EH (cell line): ENCODE data around the gene GYPE.
"Not testable (repeated sequence)": the region's sequence is repeated elsewhere in the genome, so short reads cannot be mapped to it uniquely, and the experiment has no call there.

Experiments used
- DNase-seq: peaks from one replicate; pipeline ENCODE4 v3.0.0-alpha.2; 2015; ENCODE audit warnings: low read depth

The GYPE gene

DNA sequence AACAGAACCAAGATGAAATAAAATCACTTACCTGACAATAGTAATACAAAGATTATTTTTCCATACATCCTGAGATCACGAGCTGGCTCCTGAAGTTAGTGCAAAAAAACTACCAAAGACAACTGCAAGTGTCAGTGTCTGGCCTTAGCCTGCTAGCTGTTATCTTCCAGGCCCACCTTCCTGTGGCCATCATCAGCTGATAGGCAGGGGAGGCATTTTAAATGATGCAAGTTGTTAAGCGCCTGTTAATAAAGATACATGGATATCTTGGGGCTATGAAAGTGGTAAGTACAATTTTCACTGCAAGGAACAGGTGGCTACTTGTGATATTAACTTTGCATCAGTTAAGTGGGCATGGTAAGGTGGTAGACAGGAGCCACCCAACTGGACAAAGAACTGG lies at the start of gene GYPE:
Gene GYPE, minus strand, starts transcription at position 120 of the 400 bp plus-strand sequence. Its CDS starts 52 bp downstream, at position 68.
- DNase-seq: not testable (repeated sequence)

DNA sequence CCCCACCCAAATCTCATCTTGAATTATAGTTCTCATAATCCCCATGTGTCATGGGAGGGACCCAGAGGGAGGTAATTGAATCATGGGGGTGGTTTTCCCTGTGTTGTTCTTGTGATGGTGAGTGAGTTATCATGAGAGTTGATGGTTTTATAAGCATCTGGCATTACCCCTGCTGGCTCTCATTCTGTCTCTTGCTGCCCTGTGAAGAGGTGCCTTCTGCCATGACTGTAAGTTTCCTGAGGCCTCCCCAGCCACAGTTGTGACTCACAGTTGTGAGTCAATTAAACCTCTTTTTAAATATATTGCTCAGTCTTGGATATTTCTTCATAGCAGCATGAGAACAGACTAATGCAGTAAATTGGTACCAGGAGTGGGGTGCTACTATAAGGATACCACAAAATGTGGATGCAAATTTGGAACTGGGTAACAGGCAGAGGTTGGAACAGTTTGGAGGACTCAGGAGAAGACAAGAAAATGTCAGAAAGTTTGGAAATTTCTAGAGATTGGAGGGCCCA lies 46.2 kb upstream of the GYPE start:
- DNase-seq: not testable (repeated sequence)

DNA sequence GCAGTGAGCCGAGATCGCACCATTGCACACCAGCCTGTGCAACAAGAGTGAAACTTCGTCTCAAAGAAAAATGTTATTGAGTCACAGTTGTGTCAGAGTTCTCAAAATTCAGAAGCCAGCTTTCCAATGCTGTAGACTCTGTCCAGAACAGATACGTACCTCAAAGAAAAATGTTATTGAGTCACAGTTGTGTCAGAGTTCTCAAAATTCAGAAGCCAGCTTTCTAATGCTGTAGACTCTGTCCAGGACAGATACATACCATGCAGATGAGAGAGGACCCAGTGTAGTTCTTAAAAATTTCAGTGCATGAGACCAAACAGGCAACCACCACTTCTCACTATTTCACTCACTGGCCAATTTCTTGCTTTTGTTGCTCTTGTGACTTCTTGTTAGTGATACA lies 45.6 kb upstream of the GYPE start:
- peak; percentile 2 for DNase-seq

DNA sequence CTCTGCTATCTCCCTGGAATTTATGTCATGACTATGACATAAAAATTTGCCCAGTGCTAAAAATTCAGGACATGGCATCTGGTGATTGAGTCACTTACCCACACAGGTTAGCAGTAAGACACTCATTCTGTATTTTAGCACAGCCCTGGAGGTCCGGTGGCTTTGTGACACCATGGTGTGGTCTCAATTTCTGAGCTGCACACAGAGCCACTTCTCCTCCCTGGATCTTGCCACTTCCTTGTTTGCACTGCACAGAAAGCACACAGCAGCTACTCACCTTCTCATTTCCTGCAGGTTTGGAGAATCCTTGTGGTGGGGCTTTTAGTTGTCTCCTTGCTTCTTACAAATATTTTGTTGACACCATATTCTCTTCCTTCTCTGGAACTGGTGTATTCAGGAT lies 44.8 kb upstream of the GYPE start:
- DNase-seq: not testable (repeated sequence)

DNA sequence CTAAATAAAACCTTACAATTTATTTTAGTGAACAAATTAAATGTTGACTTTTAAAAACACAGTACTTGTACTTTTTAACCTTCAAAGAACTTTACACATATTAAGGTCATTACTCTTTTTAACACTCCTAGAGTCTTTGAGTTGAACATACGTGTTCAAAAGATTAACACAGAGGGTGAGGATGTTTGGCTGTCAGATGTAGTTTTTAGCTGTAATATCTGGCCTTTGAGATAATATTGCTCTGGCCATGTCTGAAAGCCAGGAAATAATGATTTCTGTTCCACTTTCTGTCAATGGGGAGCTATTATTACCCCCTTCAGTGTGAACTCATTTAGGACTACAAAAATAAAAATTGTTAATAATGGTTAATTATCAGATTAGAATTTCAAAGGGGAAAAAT lies 42.1 kb upstream of the GYPE start:
- DNase-seq: not testable (repeated sequence)

DNA sequence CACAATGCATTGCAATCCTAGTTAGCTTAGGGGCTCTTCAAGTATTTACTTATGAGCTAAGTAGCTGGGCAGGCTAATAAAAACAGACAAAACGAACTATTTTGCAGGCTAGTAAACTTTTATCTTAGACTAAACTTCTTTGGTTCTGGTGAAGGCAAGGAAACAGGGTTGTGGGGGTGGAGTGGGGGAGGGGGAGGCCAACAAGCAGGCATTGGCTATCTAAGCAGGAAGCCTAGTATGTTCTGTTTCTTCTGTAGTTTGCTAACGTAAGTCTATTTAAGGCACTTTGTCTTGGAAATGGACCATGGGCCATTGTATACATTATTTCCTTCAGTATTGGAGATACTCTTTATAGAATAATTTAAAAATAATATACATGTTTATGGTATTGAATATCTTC lies 35.3 kb upstream of the GYPE start:
- DNase-seq: not testable (repeated sequence)

DNA sequence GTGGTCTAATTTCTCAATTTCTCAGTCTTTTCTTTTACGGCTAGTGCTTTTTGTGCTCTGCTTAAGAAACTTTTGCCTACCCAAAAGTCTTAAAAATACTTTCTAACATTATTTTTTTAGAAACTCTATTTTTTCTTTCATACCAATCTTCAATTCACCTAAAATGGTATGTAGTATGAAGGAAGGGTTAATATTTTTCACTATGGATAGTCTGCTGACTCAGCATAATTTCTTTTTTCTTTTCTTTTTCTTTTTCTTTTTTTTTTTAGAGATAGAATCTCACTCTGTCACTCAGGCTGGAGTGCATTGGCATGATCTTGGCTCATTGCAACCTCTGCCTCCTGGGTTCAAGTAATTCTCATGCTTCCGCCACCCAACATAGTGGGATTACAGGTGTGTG lies 34.2 kb upstream of the GYPE start:
- no peak for DNase-seq

DNA sequence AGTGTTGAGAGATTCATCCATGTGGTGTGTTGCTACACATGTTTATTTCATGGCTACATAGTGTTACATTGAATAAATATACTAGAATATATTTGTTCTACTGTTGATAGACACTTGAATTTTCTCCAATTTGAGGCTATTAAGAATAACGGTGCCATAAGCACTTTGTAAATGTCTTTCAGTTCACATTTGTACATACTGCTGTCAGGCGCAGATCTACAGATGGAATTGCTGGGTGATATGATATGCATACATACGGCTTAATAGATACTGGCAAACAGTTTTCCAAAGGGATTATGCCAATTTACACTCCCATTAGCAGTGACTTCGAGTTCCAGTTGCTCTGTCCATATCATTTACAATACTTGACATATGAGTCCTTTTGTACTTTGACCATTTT lies 33.5 kb upstream of the GYPE start:
- not testable (repeated sequence) for DNase-seq

DNA sequence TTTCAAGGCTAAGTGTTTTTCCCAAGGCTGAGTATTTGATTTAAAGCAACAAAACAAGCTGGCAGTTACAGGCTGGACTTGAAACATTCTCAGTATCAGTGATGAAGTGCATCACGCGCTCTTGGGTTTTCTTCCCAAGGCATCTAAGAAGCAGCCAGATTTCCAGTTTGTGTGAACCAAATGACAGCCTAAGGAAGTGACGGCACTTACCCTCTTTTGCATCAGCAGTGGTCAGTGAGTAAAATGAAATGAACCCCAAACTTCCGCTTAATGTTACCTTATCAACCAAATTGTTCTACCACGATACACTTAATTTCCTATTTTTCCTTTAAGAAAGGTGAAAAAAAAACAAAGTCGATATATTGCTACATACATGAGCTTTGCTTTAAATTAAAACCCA lies 15.8 kb upstream of the GYPE start:
- no peak for DNase-seq

DNA sequence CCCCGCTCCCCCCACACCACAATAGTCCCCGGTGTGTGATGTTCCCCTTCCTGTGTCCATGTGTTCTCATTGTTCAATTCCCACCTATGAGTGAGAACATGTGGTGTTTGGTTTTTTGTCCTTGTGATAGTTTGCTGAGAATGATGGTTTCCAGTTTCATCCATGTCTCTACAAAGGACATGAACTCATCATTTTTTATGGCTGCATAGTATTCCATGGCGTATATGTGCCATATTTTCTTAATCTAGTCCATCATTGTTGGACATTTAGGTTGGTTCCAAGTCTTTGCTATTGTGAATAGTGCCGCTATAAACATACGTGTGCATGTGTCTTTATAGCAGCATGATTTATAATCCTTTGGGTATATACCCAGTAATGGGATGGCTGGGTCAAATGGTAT lies 11.1 kb upstream of the GYPE start:
- not testable (repeated sequence) for DNase-seq

DNA sequence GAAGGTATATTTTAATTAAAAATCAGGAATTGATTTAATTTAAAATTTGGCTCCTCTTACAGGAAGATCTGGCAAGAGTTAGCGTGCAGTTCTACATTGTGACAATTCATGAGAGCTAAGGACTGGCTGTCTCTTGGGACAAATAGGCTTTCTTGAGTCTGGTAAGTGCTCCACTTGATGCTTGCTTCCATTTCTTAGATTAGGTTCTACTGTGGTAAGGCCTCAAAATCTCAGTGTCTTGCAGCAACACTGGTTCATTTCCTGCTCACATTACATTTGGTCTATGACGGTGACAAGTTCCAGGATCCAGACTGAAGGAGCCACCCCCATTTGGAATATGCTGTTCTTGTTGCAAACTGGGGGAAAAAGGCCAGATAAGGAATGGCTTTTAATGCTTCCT lies 7.1 kb upstream of the GYPE start:
- DNase-seq: peak; percentile 6

DNA sequence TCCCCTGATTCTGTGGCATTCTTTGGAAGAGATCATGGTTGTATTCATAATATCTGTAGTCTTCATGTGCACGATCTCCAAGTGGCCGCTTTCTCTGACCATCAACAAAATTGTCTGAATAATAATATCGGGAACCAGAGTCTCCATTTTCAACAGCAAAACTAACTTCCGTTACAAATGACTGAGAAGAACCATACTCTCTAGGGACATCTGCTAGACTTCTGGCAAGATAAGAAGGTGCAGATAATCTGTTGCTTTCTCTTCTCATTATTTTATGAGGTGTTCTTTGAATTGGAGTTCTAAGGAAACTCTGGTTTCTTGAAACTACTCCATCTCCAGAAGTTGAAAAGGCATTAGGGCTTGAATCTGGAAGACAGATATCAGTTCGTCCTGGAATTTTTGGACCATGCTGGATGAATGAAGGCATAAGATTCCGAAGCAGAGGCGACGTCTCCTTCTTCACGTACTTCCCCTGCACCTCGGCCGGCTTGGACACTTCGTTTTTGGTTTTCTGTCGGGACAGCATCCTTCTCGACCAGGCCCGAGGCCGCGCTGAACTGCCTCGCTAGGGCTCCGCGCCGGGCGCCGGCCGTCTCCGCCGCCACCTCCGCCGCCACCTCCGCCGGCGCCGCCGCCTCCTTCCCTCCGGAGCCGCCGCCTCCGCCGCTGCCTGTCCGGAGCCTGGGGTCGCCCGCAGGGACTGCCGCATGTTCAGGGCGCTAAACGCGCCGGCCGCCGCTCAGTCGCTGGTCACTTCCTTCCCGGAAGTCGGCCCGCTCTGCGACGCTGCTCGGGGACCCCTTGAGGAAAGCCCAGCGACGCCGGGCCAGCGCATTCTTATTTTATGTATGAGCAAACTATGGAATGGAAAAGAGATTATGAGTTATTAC lies 6.4 kb upstream of the GYPE start:
- DNase-seq: peak; percentile 53

DNA sequence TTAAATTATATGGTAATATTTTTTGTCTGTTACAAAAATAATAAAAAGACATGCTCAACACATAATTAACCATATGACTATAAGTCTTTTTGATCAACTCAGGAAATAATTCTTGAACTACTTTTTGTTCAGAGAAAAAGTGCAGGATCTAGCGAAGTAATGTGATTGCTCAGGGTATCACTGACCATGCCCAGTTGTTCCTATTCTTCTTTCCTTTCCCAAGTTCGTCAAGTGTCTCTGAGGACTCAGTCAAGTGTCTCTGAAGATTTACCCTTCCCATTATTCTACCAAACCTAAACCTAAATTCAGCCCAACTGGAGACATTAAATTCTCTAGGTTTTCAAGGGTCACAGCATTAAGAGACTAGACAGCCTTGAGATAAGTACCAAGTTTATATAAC lies 5.5 kb upstream of the GYPE start:
- DNase-seq: peak; percentile 10

DNA sequence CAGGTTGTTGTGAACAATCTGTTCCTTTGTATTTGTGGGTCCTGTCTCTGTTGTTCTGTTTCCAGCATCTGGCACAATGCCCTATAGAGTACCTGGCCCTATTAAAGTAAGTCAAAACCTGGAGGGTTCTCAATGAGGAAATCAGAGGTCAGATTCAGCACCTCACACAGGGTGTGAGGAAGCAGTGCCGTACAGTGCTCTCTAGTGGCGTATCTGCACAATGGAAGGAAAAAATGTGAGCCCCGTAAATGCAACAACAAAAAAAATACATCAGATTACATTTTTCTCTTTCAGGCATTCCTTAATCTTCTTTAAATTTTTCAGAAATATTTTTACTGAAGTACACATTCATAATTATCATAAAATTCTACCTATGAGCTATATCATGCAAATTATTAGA lies 2.5 kb upstream of the GYPE start:
- DNase-seq: not testable (repeated sequence)

DNA sequence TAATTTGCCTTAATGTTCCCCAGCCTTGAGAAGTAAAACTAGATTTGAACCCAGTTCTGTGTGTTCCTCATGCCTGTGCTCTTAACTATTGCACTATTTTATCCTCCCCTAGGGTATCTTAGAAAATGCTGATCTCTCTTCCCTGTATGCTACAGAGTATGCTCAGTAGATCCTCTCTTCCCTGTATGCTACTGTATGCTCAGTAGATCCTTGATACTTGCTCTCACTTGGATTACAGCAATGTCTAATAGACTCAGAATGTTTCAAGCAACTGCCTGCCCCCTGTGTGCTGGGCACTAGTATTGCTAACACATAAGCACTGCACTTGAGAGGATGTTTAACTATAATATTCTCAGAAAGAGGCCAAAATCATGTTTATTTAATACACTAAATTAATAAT lies 928 bp downstream of the GYPE start:
- not testable (repeated sequence) for DNase-seq

DNA sequence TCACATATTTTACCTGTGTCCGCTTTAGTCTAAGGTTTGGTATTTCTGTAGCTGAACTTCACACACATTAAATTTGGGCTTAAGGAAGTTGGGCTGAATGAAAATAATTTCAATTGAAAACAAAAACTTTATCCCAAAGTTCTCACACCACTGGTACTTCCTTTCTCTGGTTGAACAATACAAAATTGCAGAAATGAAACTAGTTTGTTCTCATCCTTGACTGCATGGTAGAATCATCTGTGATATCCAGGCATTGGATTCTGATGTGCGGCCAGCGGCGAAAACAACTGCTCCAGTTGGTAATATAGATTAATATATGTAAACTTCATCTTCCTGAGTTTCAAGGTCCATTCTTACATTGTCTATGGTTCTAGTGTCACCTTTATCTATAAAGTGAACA lies 15.0 kb downstream of the GYPE start:
- not testable (repeated sequence) for DNase-seq

DNA sequence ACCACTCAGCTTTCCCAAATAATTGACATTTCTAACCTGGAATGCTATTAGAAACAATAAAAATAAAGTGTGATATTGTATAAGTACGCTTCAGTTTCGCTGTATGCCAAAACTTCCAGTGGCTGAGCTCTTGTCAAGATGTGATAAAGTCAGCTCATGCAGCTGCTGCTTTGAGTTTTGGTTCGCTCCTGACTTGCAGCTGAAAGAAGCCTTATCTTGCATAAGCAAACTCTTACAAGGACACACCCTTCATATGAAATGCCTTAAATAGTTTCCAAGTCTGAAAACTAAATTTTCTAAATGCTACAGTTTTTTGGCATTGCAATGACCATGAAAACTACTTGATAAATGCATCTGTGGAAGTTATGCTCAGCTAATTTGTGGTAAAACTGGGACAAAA lies 17.2 kb downstream of the GYPE start:
- not testable (repeated sequence) for DNase-seq

DNA sequence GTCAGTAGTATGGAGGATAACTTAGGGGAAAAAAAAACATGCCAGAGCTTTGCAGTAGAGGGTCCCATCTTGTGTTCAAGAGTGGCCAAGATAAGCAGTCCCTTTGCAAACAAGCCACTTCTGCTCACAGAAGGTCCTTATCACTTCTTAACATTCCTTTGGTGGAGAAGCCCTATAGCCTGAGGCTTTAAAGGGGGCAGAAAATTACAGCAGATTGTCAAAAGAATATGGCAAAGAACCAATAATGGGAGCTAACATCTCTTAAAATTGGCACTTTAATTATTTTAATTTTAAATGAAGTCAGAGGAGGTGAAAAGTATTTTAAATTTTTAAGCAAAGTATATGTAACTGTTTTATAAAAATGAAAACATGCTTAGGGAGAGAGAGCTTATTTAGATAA lies 20.4 kb downstream of the GYPE start:
- not testable (repeated sequence) for DNase-seq

DNA sequence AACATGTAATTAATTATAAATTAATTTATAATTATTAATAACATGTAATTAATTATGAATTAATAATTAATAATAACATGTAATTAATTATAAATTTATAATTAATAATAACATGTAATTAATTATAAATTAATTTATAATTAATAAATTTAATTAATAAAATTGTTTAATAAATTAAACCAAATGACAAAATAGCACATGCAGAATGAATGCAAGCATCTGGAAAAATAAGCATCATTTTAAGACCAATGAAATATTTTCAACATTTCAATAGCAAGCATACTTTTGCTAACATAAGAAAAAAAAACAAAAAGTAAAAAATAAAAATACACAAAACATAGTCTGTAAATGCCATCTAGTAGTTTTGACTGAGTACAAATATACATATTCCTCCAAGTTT lies 21.8 kb downstream of the GYPE start:
- no peak for DNase-seq

DNA sequence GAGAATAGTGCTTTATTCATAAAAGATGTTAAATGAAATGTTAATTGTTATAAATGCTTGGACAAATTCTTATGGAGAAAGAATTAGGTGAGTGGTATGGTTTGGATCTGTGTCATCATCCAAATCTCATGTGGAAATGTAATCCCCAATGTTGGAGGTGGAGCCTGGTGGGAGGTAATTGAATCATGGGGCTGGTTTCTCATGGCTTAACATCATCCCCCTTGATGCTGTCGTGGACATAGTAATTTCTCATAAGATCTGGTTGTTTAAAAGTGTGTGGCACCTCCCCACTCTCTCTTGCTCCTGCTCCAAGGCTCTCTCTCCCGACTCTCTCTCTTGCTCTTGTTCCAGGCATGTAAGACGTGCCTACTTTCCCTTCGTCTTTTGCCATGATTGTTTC lies 22.5 kb downstream of the GYPE start:
- no peak for DNase-seq

DNA sequence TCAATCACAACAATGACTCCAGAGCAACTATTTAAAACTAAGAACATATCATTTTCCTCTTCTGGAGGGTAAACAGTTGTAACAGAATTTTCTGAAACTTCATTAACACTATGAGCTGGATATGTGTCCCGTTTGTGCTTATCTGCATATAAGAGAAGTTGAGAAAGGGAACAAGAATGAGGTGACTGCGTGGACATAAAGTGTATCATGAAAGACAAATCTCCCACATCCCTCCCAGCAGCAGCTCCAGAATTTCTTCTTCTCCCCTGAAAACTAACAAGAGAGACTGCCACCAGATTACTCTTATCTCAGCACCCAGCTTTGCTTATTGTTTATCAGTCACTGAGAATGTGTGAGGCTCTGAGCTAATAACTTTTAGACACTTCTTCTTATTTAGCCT lies 25.8 kb downstream of the GYPE start:
- not testable (repeated sequence) for DNase-seq

DNA sequence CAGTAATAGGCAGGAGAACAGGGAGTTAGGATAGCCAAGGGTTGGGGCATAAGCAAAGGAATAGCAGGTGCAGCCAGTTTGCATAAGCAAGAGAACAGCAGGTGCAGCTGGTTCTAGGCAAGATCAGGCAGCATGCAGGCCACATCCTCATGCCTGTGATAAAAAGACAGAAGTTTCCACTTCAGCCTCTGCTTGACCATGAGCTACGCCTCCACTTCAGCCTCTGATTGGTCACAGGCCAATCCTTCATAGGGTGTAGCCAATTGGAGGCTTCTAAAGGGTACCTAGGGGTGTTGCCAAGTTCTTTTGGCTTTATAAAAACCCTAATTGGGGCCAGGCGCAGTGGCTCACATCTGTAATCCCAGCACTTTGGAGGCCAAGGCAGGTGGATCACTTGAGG lies 30.0 kb downstream of the GYPE start:
- DNase-seq: not testable (repeated sequence)

DNA sequence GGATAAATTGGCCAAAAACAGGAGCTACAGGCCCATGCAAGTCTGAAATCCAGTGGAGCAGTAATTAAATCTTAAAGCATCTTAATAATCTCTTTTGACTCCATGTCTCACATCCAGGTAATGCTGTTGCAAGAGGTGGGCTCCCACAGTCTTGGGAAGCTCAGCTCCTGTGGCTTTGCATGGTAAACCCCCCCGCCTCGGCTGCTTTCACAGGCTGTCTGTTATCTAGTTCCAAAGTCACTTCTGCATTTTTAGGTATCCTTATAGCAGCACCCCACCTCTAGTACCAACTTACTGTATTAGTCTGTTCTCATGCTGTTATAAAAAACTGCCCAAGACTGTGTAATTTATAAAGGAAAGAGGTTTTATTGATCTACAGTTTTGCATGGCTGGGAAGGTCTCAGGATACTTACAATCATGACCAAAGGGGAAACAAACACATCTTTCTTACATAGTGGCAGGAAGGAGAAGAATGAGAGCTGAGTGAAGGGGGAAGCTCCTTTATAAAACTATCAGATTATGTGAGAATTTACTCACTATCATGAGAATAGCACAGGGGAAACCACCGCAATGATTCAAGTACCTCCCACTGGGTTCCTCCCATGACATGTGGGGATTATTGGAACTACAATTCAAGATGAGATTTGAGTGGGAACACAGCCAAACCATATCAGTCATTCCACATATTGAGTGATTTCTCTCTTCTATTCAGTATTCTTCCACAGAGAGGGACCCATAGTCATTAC lies 34.7 kb downstream of the GYPE start:
- not testable (repeated sequence) for DNase-seq
